HT-29 (cell line): ENCODE results near the gene PHOSPHO2. TPM values are rescaled to one million over a fixed set of nuclear protein-coding genes. Genes with fewer than 3 reads are reported as not detected.

Experiments
- small RNA-seq: library from RNA; depleted of rRNA; stranded (forward); fragments of <200 nt; gene quantifications from one replicate; pipeline ENCODE3, GENCODE V24; 2014
- total RNA-seq: library from RNA; depleted of rRNA; stranded (reverse); fragments of >200 nt; shearing (Covaris generic); gene quantifications from 2 replicates; pipeline ENCODE4 v1.2.3, GENCODE V29; 2014; rRNA removed

The PHOSPHO2 gene
- total RNA-seq, 1 experiment from 2014 or later = 8.2 TPM

Small RNA genes lying within 50 kb of the gene (small RNA-seq; reads per million reads assigned to genes)
- gene RF00432 = not detected

Other genes starting within 250 kb of the PHOSPHO2 start
- gene BBS5, start 215.0 kb upstream of the PHOSPHO2 start, total RNA-seq = 0.28 and 0.34 TPM in 2 replicates
- gene KLHL41, start 184.8 kb upstream of the PHOSPHO2 start, total RNA-seq = not detected in 2 replicates
- gene FASTKD1, start 120.6 kb upstream of the PHOSPHO2 start, total RNA-seq = 5.1 and 6.9 TPM in 2 replicates
- gene PPIG, start 110.1 kb upstream of the PHOSPHO2 start, total RNA-seq = 15.4 and 20.7 TPM in 2 replicates
- not detected in 2 replicates for gene CFAP210, start 64 bp upstream of the PHOSPHO2 start, total RNA-seq
- 5.4 and 12.1 TPM in 2 replicates for gene KLHL23, start 39.4 kb downstream of the PHOSPHO2 start, total RNA-seq
- gene SSB, start 104.4 kb downstream of the PHOSPHO2 start, total RNA-seq = 77.5 and 83.2 TPM in 2 replicates
- 35.8 and 43.2 TPM in 2 replicates for gene METTL5, start 130.4 kb downstream of the PHOSPHO2 start, total RNA-seq
- gene UBR3, start 133.0 kb downstream of the PHOSPHO2 start, total RNA-seq = 9.6 and 11.4 TPM in 2 replicates